Brain microvascular endothelial cell (primary cell): ENCODE data around the gene BORCS5.

Experiments used
- DNase-seq: peaks from one replicate; pipeline ENCODE4 v3.0.0-alpha.2; 2020
- H3K27ac ChIP-seq: fragments of 250-450 bp; sonication (Bioruptor Pico); 2 replicates; pipeline ENCODE4 v1.5.1; 2020; ENCODE audit warnings: mild to moderate bottlenecking, moderate library complexity
- H3K27me3 ChIP-seq: fragments of 250-450 bp; sonication (Bioruptor Pico); replicated peaks from 2 replicates; pipeline ENCODE4 v1.5.1; 2020; ENCODE audit warnings: mild to moderate bottlenecking
- H3K36me3 ChIP-seq: fragments of 250-450 bp; sonication (Bioruptor Pico); replicated peaks from 2 replicates; pipeline ENCODE4 v1.5.1; 2020; ENCODE audit warnings: mild to moderate bottlenecking
- H3K4me3 ChIP-seq: 2 replicates; pipeline ENCODE4 v1.5.1; 2011; ENCODE audit warnings: low read depth, mild to moderate bottlenecking, control low read depth, low read length, moderate library complexity
- CTCF ChIP-seq: IDR thresholded peaks from 2 replicates; pipeline ENCODE4 v1.5.1; 2011; ENCODE audit warnings: low read depth, mild to moderate bottlenecking, moderate library complexity, low read length, control low read depth, inconsistent platforms; ENCODE audit errors: missing control alignments
- in situ Hi-C: cut with HindIII; loops from 2 replicates; pipeline ENCODE4 v1.10.0; 2017; ENCODE audit warnings: low sequenced_read_pairs, low pct_ligation_motif_present

BORCS5 gene

DNA sequence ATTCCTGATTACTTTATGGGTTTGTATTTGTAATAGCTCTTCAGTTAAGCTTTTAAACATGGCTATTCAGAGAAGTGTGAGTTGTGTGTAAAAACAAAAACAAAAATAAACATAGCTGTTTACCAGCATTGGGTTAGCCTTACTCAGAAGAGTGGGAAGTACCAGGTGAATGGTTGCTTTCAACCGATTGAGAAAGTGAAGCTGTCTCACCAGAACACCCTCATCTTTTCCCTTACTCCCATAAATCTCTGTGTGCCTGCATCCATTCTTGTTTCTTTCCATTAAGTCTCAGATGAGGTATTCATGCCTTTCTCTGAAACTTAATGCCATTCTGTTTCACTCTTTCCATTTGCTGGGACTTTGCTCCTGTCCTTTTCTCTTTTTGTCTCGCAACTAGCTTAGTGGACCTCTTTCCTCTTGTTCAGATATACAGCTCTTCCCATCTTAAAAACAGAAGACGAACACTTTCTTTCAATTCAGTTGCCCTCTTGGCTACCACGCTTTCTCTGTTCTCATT, 10.7 kb downstream of the BORCS5 start:
- in situ Hi-C loops, result no loop called here
- TF ChIP-seq CTCF, result no peak
- no peak overlapping the region for H3K4me3 ChIP-seq
- no peak overlapping the region for H3K27ac ChIP-seq
- H3K36me3 ChIP-seq, result no peaks in the 10 kb centered on the region
- H3K27me3 ChIP-seq, result no peaks in the 10 kb centered on the region
- no peak for DNase-seq

GRCh38 chr12:12372946-12373722, 16.3 kb downstream of the BORCS5 start:
- no peak for TF ChIP-seq CTCF
- in situ Hi-C loops, result no loop called here
- no peak for DNase-seq
- Histone ChIP-seq H3K36me3 (no peaks in the 10 kb centered on the region), H3K4me3 (no peak overlapping the region), H3K27ac (no peak overlapping the region), H3K27me3 (no peaks in the 10 kb centered on the region)

GRCh38 chr12:12376646-12377448, 20.0 kb downstream of the BORCS5 start:
- no peaks in the 10 kb centered on the region for H3K27me3 ChIP-seq
- no peaks in the 10 kb centered on the region for H3K36me3 ChIP-seq
- in situ Hi-C loops, result no loop called here
- peak; percentile 18 for DNase-seq
- peak; percentile 48 for TF ChIP-seq CTCF
- H3K27ac ChIP-seq, result no peak overlapping the region
- no peak overlapping the region for H3K4me3 ChIP-seq

- no peak for TF ChIP-seq CTCF
- in situ Hi-C loops, result no loop called here
- Histone ChIP-seq H3K27me3 (no peaks in the 10 kb centered on the region), H3K4me3 (no peak overlapping the region), H3K36me3 (no peaks in the 10 kb centered on the region), H3K27ac (no peak overlapping the region)
- DNase-seq, result no peak
Measured at GRCh38 chr12:12378616-12379015, 21.7 kb downstream of the BORCS5 start.

DNA sequence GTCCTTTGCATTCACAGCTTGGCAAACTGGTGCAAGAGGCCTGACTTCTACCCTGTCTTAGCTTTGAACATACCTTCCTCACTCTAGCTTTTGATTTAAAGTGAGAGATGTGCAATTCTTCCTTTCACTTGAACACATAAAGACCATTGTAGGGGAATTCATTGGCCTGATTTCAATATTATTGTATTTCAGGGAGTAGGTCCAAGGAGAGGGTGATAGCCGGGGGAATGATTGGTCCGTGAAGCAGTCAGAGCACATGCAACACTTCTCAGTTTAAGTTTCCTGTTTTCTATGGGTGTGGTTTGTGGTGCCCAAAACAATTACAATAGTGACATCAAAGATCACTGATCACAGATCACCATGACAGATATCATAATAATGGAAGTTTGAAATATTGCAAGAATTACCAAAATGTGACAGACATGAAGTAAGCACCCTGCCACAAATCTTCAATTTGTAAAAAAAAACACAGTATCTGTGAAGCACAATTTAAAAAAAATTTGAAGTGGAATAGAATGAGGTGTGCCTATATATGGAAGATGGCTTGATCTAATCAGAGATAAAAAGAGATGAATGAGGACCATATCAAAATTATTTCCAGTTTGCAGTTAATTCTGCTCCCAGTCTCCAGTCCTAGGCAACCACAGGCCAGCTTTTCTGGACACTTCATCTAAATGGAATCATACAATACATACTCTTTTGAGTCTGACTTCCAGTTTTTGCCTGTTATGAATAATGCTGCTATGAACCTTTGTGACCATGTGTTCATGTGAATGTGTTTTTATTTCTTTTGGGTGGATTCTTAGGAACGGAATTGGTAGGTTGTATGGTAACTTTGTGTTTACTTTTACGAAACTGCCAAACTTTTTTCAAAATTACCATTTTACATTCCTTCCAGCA, 23.2 kb downstream of the BORCS5 start:
- TF ChIP-seq CTCF, result no peak
- H3K27ac ChIP-seq, result no peak overlapping the region
- no peak for DNase-seq
- H3K4me3 ChIP-seq, result no peak overlapping the region
- H3K36me3 ChIP-seq, result no peaks in the 10 kb centered on the region
- in situ Hi-C loops, result no loop called here
- no peaks in the 10 kb centered on the region for H3K27me3 ChIP-seq
